ENCODE data around the gene RPS27L. TPM values are rescaled to one million over a fixed set of nuclear protein-coding genes. Genes with fewer than 3 reads are reported as not detected.

The RPS27L gene
- total and polyA plus RNA-seq, 9 of the 15 experiments (the other 6 are each of a cell fraction or from before 2014, with no cell fraction given): 72.2 to 382 (median 116) TPM

- TF ChIP-seq REST (IDR thresholded peaks at IDR 0.05; ENCODE audit: borderline replicate concordance) (no peak), REST (CRISPR knock-in tag; IDR thresholded peaks at IDR 0.05; ENCODE audit: low read depth) (no peak), ZMIZ1 (IDR thresholded peaks at IDR 0.05; ENCODE audit: low read depth in 2 of 2, low read length in 2 of 2) (peak in 1 of 2 experiments; percentile 34; a peak in 1 of 4 replicates), ARID3A (IDR thresholded peaks at IDR 0.05; ENCODE audit: borderline replicate concordance, low read depth, low read length) (0 out of 2 replicates have a peak, but pooled peaks have one; percentile 40), MAZ (CRISPR knock-in tag; conservative IDR thresholded peaks at IDR 0.05 in 1 of 2, IDR thresholded peaks at IDR 0.05 in 1 of 2) (no peak), DACH1 (IDR thresholded peaks at IDR 0.05; ENCODE audit: partially characterized antibody) (no peak), ILF3 (IDR thresholded peaks at IDR 0.05; ENCODE audit: borderline replicate concordance) (no peak), BCOR (IDR thresholded peaks at IDR 0.05) (peak; percentile 56), ZBTB49 (CRISPR knock-in tag; IDR thresholded peaks at IDR 0.05; ENCODE audit: borderline replicate concordance) (no peak)
Observed at GRCh38 chr15:63192619-63193206, 35.4 kb upstream of the RPS27L start (continued).

Measured in K562 (cell line).